Fibroblast of the aortic adventitia (primary cell): ENCODE data around the gene FOXJ2. TPM values are rescaled to one million over a fixed set of nuclear protein-coding genes. Genes with fewer than 3 reads are reported as not detected.
A peak's percentile ranks its signal among the peaks of the same experiment; 100 is the strongest.

Experiments
- DNase-seq: peaks from one replicate; pipeline ENCODE4 v3.0.0-alpha.2; 2010; ENCODE audit warnings: low read depth
- H3K4me3 ChIP-seq: 2 replicates; pipeline ENCODE4 v1.5.1; 2011; ENCODE audit warnings: low read depth, mild to moderate bottlenecking, control low read depth, low read length, moderate library complexity
- total RNA-seq: library from RNA; depleted of rRNA; stranded (reverse); fragments of >200 nt; gene quantifications from 2 replicates; pipeline ENCODE4 v1.2.3, GENCODE V29; 2012; ENCODE audit warnings: low replicate concordance
- TF ChIP-seq, protein P1 (sequence below): IDR thresholded peaks from 2 replicates; pipeline ENCODE4 v1.5.1; 2011; ENCODE audit warnings: mild to moderate bottlenecking, low read length, control low read depth, inconsistent platforms; ENCODE audit not compliant: insufficient read depth

Gene FOXJ2
- total RNA-seq, 1 donor: 13.8 TPM

DNA sequence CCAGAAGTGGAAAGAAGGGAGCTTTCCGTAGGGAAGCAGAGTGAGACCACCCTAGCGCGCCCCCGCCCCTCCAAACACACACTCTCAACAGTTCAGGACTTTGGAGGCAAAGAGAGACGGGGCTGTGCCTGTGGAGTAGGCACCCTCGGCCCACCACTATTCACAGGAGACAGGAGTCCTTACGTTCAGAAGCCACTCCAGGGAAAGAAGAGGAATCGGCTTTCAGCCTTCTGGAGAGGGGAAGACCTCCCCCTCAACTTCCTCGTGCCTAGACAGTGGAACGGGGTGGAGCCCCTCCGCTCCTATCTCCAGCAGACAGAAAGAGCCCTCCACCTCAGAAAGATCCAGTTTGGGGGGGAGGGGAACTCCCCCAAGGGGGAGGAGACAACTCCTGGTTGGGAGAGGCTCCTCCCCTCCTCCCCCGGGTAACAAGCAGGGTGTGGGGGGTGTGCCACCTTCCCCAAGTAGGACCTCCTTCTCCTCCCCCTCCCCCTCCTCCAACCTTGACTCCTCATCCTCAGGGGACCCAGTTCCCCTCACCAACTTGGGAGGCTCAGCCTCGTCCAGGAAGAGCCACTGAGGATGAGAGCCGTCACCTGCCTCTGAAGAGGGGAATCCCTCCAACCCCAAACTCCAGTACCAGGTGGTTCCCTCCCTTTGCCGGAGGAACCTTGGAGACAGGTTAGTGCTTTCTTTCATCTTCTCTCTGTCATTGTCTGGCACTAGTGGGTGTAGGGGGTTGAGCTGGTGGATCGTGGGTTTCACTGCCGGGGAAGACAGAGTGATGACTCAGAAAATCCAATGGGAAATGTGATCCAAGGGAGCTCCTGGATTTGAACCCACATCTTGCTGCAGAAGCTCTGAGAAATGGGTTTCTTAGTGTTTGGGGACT lies 883 bp downstream of the FOXJ2 start:
- peak overlapping the region; percentile 90 for H3K4me3 ChIP-seq
- TF ChIP-seq, protein P1, sequence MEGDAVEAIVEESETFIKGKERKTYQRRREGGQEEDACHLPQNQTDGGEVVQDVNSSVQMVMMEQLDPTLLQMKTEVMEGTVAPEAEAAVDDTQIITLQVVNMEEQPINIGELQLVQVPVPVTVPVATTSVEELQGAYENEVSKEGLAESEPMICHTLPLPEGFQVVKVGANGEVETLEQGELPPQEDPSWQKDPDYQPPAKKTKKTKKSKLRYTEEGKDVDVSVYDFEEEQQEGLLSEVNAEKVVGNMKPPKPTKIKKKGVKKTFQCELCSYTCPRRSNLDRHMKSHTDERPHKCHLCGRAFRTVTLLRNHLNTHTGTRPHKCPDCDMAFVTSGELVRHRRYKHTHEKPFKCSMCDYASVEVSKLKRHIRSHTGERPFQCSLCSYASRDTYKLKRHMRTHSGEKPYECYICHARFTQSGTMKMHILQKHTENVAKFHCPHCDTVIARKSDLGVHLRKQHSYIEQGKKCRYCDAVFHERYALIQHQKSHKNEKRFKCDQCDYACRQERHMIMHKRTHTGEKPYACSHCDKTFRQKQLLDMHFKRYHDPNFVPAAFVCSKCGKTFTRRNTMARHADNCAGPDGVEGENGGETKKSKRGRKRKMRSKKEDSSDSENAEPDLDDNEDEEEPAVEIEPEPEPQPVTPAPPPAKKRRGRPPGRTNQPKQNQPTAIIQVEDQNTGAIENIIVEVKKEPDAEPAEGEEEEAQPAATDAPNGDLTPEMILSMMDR: no peak
- no peak for DNase-seq

DNA sequence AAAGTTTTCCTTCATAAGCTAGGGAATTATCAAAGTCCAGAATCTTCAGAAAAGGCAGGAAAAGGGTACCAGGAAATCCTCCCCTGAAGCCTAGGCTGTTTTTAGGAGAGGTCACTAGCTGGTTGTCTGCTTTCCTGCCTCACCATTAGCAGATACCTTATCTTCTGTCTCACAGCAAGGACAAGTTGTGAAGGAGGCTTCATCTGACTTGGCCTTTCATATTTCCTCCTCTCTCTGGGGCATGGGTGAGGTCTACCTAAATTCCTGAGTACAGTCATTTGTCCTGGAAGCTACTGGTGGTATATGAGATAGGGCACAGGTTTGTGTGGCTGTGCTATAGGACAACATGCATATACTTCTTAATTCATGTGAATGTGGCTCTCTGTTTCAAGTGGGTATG lies 2.3 kb downstream of the FOXJ2 start:
- no peak for DNase-seq
- TF ChIP-seq, protein P1: no peak
- H3K4me3 ChIP-seq: peak overlapping the region; percentile 90

DNA sequence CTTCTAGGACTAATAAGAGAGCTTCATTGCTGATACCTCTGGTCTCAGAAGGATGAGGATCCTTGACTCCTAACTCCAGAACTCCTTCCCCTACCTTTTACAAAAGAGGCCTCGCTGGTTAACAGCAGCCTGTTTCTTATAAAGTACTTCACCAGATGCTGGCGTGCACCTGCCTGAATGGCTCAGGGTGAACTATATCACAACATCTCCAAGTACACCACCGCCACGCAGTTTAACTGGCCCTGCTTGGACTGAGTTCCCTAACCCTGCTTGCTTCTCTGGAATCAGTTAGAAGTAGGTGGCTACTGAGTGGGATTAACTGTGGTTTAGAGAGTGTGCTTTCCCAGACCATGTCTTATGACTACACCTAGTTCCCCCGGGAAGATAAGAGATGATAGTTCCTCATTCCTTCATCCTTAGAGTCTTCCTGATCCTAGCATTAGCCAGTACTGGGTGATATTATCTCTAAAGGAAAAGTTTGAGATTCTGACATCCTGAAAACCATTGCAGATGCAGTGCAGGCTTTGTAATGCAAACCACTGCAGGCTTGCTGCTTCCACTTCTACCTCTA lies 3.0 kb downstream of the FOXJ2 start:
- DNase-seq: no peak
- TF ChIP-seq, protein P1: no peak
- peak overlapping the region; percentile 90 for H3K4me3 ChIP-seq

DNA sequence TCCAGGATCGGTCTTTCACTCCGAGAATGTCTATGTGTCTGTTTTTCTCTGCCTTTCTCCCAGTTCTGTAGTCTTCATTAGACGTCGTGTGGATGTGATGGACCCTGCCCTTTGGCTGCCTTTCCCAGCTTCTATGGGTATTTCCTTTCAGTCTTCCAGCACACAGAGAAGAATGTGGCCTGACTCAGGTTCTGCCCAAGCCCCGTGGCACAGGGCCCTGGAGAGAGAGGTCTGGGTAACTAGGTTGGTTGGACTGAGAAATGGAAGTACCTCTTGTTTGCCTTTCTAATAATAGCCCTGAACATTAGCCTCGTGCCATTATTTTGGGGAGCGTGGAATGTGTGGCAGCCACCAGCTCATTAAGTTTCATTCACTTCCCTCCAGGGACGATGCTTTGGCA lies 3.8 kb downstream of the FOXJ2 start:
- TF ChIP-seq, protein P1: no peak
- H3K4me3 ChIP-seq: no peak overlapping the region
- DNase-seq: no peak

DNA sequence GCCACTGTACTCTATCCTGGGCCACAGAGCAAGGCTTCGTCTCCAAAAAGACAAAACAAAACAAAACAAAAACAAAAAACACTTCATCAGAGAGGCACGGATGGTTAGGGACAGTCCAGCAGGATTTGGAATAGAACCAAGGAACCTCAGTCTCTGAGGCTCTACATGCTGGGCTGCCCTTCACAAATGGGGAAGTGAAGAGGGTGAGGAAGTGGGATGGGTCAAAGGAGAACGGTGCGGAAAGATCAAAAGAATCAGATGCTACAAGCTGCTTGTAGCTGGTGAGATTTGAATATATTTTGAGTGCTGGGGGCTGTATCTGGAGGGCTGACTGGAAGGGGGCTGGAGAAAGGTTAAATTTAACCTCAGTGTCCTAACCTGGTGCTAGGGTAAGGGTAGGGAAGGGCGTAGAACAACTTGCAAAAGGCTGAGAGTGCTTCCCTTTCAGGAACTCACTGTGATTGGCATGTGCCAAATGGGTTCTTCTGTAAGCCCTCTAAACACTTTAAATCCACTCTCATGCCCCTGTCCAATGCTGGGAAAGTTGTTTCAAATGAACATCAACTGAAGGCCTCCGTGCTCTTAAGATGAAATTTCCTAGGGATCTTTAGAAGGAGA lies 4.6 kb downstream of the FOXJ2 start:
- DNase-seq: no peak
- no peak overlapping the region for H3K4me3 ChIP-seq
- TF ChIP-seq, protein P1: no peak

DNA sequence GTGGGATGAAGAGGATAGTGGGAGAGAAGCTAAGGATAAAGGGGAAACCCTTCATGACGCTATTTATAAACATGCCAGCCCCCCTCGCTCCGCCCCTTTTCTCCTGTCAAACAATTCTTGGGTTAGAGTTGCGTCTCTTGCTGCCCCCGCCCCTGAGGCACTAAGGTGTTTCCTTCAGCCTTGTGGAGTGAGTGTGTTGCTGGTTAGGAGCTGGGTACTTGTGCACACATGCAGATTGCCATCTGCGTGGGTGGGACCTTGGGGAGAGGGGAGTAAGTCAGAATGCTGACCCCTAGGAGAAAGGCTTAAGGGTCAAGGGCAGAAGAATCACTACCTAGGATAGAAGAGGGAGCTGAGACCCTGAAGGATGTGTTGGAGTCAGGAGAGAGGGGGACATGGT lies 5.4 kb downstream of the FOXJ2 start:
- TF ChIP-seq, protein P1: no peak
- no peak for DNase-seq
- H3K4me3 ChIP-seq: no peak overlapping the region
